KMS-11 (cell line): Measurements from ENCODE around the gene HMGN2.

Experiments used
- H2AFZ ChIP-seq: fragments of 200-600 bp; sonication (generic); 2 replicates; pipeline ENCODE4 v1.6.1; 2016; ENCODE audit warnings: antibody characterized with exemption, mixed run types, low read depth
- H3K27ac ChIP-seq: fragments of 200-600 bp; sonication (generic); 2 replicates; pipeline ENCODE4 v1.6.1; 2016; ENCODE audit warnings: mild to moderate bottlenecking, mixed run types
- H3K27me3 ChIP-seq: fragments of 200-600 bp; sonication (generic); 2 replicates; pipeline ENCODE4 v1.6.1; 2017; ENCODE audit warnings: mild to moderate bottlenecking, low read depth, mixed run types, moderate library complexity; ENCODE audit not compliant: insufficient read depth
- H3K36me3 ChIP-seq: fragments of 200-600 bp; sonication (generic); 2 replicates; pipeline ENCODE4 v1.6.1; 2017; ENCODE audit warnings: mild to moderate bottlenecking, mixed run types; ENCODE audit not compliant: insufficient read depth
- H3K4me1 ChIP-seq: fragments of 200-600 bp; sonication (generic); 2 replicates; pipeline ENCODE4 v1.6.1; 2016; ENCODE audit warnings: mild to moderate bottlenecking, low read depth, mixed run types; ENCODE audit not compliant: poor library complexity, severe bottlenecking
- H3K4me2 ChIP-seq: fragments of 200-600 bp; sonication (generic); 2 replicates; pipeline ENCODE4 v1.7.0; 2016; ENCODE audit warnings: mild to moderate bottlenecking, mixed run types
- H3K4me3 ChIP-seq: fragments of 200-600 bp; sonication (generic); IDR thresholded peaks from 2 replicates; pipeline ENCODE4 v1.6.1; 2017; ENCODE audit warnings: low read depth, low read length, mixed read lengths; ENCODE audit not compliant: insufficient read depth
- H3K79me2 ChIP-seq: fragments of 200-600 bp; sonication (generic); 2 replicates; pipeline ENCODE4 v1.6.1; 2016; ENCODE audit warnings: low read depth, mixed run types; ENCODE audit not compliant: insufficient read depth
- H3K9ac ChIP-seq: fragments of 200-600 bp; sonication (generic); 2 replicates; pipeline ENCODE4 v1.6.1; 2016; ENCODE audit warnings: mild to moderate bottlenecking, mixed run types
- H4K20me1 ChIP-seq: fragments of 200-600 bp; sonication (generic); 2 replicates; pipeline ENCODE4 v1.6.1; 2016; ENCODE audit warnings: mild to moderate bottlenecking, mixed run types; ENCODE audit not compliant: insufficient read depth
- TF ChIP-seq, protein P1 (sequence below): fragments of 200-600 bp; sonication (generic); conservative IDR thresholded peaks from 2 replicates; pipeline ENCODE4 v1.6.1; 2017; ENCODE audit warnings: low read depth, mild to moderate bottlenecking, antibody characterized with exemption, low read length, moderate library complexity, mixed read lengths

HMGN2 gene

DNA sequence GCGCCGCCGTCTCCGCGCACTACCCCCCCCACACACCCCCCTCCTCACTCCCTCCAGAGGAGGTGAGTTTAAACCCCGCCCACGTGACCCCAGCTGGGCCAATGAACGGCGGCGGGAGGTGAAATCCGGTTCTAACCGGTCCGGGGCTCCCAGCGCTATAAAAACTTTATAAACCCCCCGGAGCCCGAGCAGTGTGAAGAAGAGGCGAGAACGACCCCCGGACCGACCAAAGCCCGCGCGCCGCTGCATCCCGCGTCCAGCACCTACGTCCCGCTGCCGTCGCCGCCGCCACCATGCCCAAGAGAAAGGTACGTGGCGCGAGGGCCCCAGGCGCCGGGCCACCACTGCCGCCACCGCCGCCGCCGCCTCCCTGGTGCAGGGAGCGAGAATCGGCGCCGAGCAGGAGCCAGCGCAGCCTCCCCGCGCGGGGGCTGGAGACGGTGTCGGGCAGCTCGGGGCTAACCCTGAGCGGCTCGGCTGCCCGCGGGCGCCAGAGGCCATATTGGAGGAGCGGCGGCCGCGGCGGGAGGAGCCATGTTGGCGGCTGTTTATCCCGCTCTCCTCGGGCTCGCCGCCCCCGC, at the start of gene HMGN2:
Gene HMGN2 (plus strand): TSS at position 121 of the 581 bp plus-strand sequence. CDS start 173 bp downstream, at position 294.
- Histone ChIP-seq H3K79me2 (peaks cover 20% of the 10 kb centered on the region), H3K36me3 (peaks cover 10% of the 10 kb centered on the region), H3K4me1 (peaks cover 32% of the 10 kb centered on the region), H3K27me3 (no peaks in the 10 kb centered on the region), H3K4me3 (peak within 1 kb of the TSS; percentile 83), H4K20me1 (peaks cover 21% of the 10 kb centered on the region; the same call in 1 of the 2 replicates), H3K9ac (peak within 1 kb of the TSS; percentile 100), H3K27ac (peak within 1 kb of the TSS; percentile 100), H3K4me2 (peak within 1 kb of the TSS; percentile 96), H2AFZ (peak within 1 kb of the TSS; percentile 53; the same call in 1 of the 2 replicates)
- TF ChIP-seq, protein P1, sequence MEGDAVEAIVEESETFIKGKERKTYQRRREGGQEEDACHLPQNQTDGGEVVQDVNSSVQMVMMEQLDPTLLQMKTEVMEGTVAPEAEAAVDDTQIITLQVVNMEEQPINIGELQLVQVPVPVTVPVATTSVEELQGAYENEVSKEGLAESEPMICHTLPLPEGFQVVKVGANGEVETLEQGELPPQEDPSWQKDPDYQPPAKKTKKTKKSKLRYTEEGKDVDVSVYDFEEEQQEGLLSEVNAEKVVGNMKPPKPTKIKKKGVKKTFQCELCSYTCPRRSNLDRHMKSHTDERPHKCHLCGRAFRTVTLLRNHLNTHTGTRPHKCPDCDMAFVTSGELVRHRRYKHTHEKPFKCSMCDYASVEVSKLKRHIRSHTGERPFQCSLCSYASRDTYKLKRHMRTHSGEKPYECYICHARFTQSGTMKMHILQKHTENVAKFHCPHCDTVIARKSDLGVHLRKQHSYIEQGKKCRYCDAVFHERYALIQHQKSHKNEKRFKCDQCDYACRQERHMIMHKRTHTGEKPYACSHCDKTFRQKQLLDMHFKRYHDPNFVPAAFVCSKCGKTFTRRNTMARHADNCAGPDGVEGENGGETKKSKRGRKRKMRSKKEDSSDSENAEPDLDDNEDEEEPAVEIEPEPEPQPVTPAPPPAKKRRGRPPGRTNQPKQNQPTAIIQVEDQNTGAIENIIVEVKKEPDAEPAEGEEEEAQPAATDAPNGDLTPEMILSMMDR = no peak

DNA sequence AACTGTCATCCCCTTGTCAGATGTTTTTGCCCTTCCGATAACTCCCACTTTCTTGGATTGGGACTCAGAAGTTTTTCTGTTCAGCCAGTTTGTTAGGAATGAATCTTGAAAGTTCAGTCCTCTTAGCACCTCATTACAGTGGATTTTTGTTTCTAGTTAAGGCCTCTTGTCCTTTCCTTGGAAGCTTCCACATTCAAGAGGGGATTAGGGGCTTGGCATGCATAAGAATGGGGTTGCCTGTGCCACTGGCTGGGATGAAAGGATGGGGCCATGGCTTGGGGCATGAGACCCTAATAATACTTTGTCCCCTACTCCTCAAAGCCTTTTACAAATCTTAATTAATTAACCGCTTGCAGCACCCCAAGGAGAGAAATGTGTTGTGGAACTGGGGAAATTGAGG, 42.5 kb upstream of the HMGN2 start:
- no peak overlapping the region for H3K9ac ChIP-seq
- H3K27ac ChIP-seq = no peak overlapping the region
- 0 out of 2 replicates have a peak, but pooled peaks cover 2% of the 10 kb centered on the region for H3K36me3 ChIP-seq
- no peak overlapping the region for H2AFZ ChIP-seq
- peaks cover 26% of the 10 kb centered on the region for H3K4me1 ChIP-seq
- no peak overlapping the region for H3K4me3 ChIP-seq
- no peak overlapping the region for H3K4me2 ChIP-seq
- no peaks in the 10 kb centered on the region for H3K27me3 ChIP-seq
- TF ChIP-seq, protein P1 = no peak
- H4K20me1 ChIP-seq = no peaks in the 10 kb centered on the region
- H3K79me2 ChIP-seq = peaks cover 21% of the 10 kb centered on the region; the same call in 1 of the 2 replicates

- H3K27me3 ChIP-seq = no peaks in the 10 kb centered on the region
- H3K9ac ChIP-seq = peak within 1 kb of the TSS; percentile 73
- H3K27ac ChIP-seq = peak within 1 kb of the TSS; percentile 56; the same call in 1 of the 2 replicates
- 0 out of 2 replicates have a peak, but pooled peaks cover 2% of the 10 kb centered on the region for H3K36me3 ChIP-seq
- peak within 1 kb of the TSS; percentile 83 for H2AFZ ChIP-seq
- H3K4me2 ChIP-seq = peak within 1 kb of the TSS; percentile 99
- H4K20me1 ChIP-seq = no peaks in the 10 kb centered on the region
- TF ChIP-seq, protein P1 = no peak
- H3K79me2 ChIP-seq = peaks cover 21% of the 10 kb centered on the region; the same call in 1 of the 2 replicates
- peak within 1 kb of the TSS; percentile 60 for H3K4me3 ChIP-seq
- H3K4me1 ChIP-seq = peaks cover 26% of the 10 kb centered on the region
Measured at GRCh38 chr1:26431979-26432695, 40.1 kb upstream of the HMGN2 start, which contains the start of gene DHDDS. TSS of gene DHDDS (plus strand) at chr1:26432321. CDS start at chr1:26432946, 625 bp downstream.

- H2AFZ ChIP-seq = peak overlapping the region; percentile 83; the same call in 1 of the 2 replicates
Measured at GRCh38 chr1:26432793-26433192, 39.4 kb upstream of the HMGN2 start.

More at GRCh38 chr1:26432793-26433192, 39.4 kb upstream of the HMGN2 start:
- H3K4me2 ChIP-seq = peak overlapping the region; percentile 99
- H3K27ac ChIP-seq = peak overlapping the region; percentile 56; the same call in 1 of the 2 replicates
- peaks cover 21% of the 10 kb centered on the region; the same call in 1 of the 2 replicates for H3K79me2 ChIP-seq
- no peaks in the 10 kb centered on the region for H4K20me1 ChIP-seq
- peaks cover 2% of the 10 kb centered on the region; the same call in 1 of the 2 replicates for H3K36me3 ChIP-seq
- H3K4me3 ChIP-seq = peak overlapping the region; percentile 60
- peaks cover 26% of the 10 kb centered on the region for H3K4me1 ChIP-seq
- TF ChIP-seq, protein P1 = no peak
- peak overlapping the region; percentile 73 for H3K9ac ChIP-seq
- no peaks in the 10 kb centered on the region for H3K27me3 ChIP-seq
